ENCODE data around the gene NOXO1. TPM values are rescaled to one million over a fixed set of nuclear protein-coding genes. Genes with fewer than 3 reads are reported as not detected.

NOXO1 gene
- total and polyA plus RNA-seq, 9 of the 15 experiments (the other 6 are each of a cell fraction or from before 2014, with no cell fraction given), result not detected

DNA sequence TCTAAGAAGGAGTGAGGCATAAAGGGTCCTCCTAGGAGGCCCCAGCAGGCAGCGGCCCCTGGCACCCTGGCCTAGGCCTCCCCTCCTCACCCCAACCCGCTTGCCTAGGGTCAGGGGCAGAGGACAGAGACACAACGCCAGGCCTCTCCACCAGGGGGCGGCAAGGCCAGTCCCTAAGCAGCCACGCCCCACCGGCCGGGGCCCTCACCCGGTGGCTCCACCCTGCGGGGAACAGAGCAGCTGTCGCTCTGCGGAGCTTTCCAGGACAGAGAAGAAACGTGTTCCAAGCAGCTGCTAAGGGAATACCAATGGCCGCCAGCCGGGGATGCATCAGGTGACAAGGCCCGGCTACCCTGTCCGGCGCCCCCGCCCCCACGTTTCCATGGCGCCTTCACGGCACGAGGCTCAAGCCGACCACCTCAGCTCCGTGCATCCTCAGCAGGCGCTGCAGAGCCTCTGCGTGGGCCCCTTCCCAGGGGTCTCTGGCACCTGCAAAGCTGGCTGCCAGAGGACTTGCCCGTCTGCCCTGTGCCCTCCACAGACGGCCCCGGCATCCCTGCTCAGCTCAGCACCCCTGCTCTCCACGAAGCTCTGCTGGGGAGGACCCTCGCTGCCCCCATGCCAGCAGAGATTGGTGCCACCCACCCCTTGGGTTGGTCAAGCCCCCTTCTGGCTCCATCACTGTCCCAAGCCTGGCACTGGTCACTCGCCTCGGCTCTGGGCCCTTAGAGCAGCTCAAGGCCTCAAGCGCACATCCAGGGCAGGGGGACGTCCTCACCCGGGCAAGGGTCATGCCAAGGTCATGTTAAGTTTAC, 22.8 kb upstream of the NOXO1 start (continued):
- TF ChIP-seq TRIM24 (IDR thresholded peaks at IDR 0.05), result 0 out of 4 replicates have a peak, but pooled peaks of 1 of the 2 experiments have one; percentile 6
- TF ChIP-seq YY1 (IDR thresholded peaks at IDR 0.05; ENCODE audit: borderline replicate concordance in 1 of 3, control insufficient read depth in 1 of 3, extremely low read depth in 1 of 3, insufficient read depth in 3 of 3, insufficient read length in 1 of 3, insufficient replicate concordance in 2 of 3, low read depth in 1 of 3, low read length in 2 of 3), result peak; percentile 55 to 93 (median 87)
- peak; percentile 64 for TF ChIP-seq L3MBTL2 (IDR thresholded peaks at IDR 0.05)
- peak; percentile 65; the same call in 1 of the 2 replicates for TF ChIP-seq TRIM28 (IDR thresholded peaks at IDR 0.05)
- TF ChIP-seq, protein P1, sequence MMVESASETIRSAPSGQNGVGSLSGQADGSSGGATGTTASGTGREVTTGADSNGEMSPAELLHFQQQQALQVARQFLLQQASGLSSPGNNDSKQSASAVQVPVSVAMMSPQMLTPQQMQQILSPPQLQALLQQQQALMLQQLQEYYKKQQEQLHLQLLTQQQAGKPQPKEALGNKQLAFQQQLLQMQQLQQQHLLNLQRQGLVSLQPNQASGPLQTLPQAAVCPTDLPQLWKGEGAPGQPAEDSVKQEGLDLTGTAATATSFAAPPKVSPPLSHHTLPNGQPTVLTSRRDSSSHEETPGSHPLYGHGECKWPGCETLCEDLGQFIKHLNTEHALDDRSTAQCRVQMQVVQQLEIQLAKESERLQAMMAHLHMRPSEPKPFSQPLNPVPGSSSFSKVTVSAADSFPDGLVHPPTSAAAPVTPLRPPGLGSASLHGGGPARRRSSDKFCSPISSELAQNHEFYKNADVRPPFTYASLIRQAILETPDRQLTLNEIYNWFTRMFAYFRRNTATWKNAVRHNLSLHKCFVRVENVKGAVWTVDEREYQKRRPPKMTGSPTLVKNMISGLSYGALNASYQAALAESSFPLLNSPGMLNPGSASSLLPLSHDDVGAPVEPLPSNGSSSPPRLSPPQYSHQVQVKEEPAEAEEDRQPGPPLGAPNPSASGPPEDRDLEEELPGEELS (CRISPR knock-in tag; IDR thresholded peaks at IDR 0.05; ENCODE audit: borderline replicate concordance), result peak; percentile 47; the same call in 1 of the 2 replicates
- no peak for TF ChIP-seq NCOR1 (IDR thresholded peaks at IDR 0.05)
- peak; percentile 60; the same call in 1 of the 2 replicates for TF ChIP-seq SOX6 (IDR thresholded peaks at IDR 0.05)
- TF ChIP-seq ZNF263 (CRISPR knock-in tag; IDR thresholded peaks at IDR 0.05; ENCODE audit: borderline replicate concordance), result peak; percentile 52; the same call in 1 of the 2 replicates
- TF ChIP-seq SIN3A (IDR thresholded peaks at IDR 0.05; ENCODE audit: borderline replicate concordance in 2 of 2, control insufficient read depth in 1 of 2, low read depth in 2 of 2, low read length in 2 of 2), result peak; percentile 91 to 97
- peak; percentile 57; the same call in 1 of the 2 replicates for TF ChIP-seq RNF2 (IDR thresholded peaks at IDR 0.05)
- TF ChIP-seq, protein P2, sequence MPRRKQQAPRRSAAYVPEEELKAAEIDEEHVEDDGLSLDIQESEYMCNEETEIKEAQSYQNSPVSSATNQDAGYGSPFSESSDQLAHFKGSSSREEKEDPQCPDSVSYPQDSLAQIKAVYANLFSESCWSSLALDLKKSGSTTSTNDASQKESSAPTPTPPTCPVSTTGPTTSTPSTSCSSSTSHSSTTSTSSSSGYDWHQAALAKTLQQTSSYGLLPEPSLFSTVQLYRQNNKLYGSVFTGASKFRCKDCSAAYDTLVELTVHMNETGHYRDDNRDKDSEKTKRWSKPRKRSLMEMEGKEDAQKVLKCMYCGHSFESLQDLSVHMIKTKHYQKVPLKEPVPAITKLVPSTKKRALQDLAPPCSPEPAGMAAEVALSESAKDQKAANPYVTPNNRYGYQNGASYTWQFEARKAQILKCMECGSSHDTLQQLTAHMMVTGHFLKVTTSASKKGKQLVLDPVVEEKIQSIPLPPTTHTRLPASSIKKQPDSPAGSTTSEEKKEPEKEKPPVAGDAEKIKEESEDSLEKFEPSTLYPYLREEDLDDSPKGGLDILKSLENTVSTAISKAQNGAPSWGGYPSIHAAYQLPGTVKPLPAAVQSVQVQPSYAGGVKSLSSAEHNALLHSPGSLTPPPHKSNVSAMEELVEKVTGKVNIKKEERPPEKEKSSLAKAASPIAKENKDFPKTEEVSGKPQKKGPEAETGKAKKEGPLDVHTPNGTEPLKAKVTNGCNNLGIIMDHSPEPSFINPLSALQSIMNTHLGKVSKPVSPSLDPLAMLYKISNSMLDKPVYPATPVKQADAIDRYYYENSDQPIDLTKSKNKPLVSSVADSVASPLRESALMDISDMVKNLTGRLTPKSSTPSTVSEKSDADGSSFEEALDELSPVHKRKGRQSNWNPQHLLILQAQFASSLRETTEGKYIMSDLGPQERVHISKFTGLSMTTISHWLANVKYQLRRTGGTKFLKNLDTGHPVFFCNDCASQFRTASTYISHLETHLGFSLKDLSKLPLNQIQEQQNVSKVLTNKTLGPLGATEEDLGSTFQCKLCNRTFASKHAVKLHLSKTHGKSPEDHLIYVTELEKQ (CRISPR knock-in tag; IDR thresholded peaks at IDR 0.05), result no peak
- no peak for TF ChIP-seq HDAC2 (IDR thresholded peaks at IDR 0.05)
- no peak for TF ChIP-seq MECOM (CRISPR knock-in tag; IDR thresholded peaks at IDR 0.05)
- TF ChIP-seq GTF2A2 (tag; IDR thresholded peaks at IDR 0.05), result no peak
- no peak; the same call in 1 of the 2 replicates for TF ChIP-seq BCOR (IDR thresholded peaks at IDR 0.05)
- no peak for TF ChIP-seq PTBP1 (IDR thresholded peaks at IDR 0.05; ENCODE audit: low read depth, low read length)
- TF ChIP-seq TBP (optimal IDR thresholded peaks at IDR 0.05; ENCODE audit: low read depth, low read length), result peak; percentile 40
- no peak for TF ChIP-seq FOXP1 (CRISPR knock-in tag; IDR thresholded peaks at IDR 0.05)
- peak; percentile 87 for TF ChIP-seq MXI1 (IDR thresholded peaks at IDR 0.05; ENCODE audit: low read depth, low read length)
- TF ChIP-seq, protein P3, sequence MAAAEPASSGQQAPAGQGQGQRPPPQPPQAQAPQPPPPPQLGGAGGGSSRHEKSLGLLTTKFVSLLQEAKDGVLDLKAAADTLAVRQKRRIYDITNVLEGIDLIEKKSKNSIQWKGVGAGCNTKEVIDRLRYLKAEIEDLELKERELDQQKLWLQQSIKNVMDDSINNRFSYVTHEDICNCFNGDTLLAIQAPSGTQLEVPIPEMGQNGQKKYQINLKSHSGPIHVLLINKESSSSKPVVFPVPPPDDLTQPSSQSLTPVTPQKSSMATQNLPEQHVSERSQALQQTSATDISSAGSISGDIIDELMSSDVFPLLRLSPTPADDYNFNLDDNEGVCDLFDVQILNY (CRISPR knock-in tag; IDR thresholded peaks at IDR 0.05), result no peak
- TF ChIP-seq NR2F6 (CRISPR knock-in tag; IDR thresholded peaks at IDR 0.05), result no peak
- no peak for TF ChIP-seq ZNF583 (CRISPR knock-in tag; IDR thresholded peaks at IDR 0.05)
- 0 out of 4 replicates have a peak, but pooled peaks of 1 of the 2 experiments have one; percentile 12 for TF ChIP-seq TEAD1 (CRISPR knock-in tag; IDR thresholded peaks at IDR 0.05)

Data from K562 (cell line).